OCI-LY7 (cell line): Measurements from ENCODE around the gene TRIM13. TPM values are rescaled to one million over a fixed set of nuclear protein-coding genes. Genes with fewer than 3 reads are reported as not detected.

Experiments used
- BruUV-seq: library from RNA; stranded (reverse); fragments of 400-500 nt; replicated peaks from 2 replicates; lab custom pipeline; 2021; lab: Mats Ljungman, UMichigan
- CTCF ChIA-PET: fragments of 300-600 bp; sonication (Branson Sonifier 250); formaldehyde crosslinking; loops from one replicate; lab custom pipeline; 2022; ENCODE audit warnings: antibody characterized with exemption; ENCODE audit not compliant: unreplicated experiment; lab: Charles Lee
- POLR2A ChIA-PET: fragments of 300-600 bp; sonication (Branson Sonifier 250); formaldehyde crosslinking; loops from one replicate; lab custom pipeline; 2022; ENCODE audit warnings: antibody characterized with exemption; lab: Charles Lee
- DNase-seq: peaks from one replicate; pipeline ENCODE4 v3.0.0-alpha.2; 2015; ENCODE audit warnings: low spot score
- H2AFZ ChIP-seq: fragments of 200-600 bp; sonication (generic), shearing (Covaris generic); 2 replicates; pipeline ENCODE4 v1.6.1; 2014; ENCODE audit warnings: mild to moderate bottlenecking, antibody characterized with exemption, low read length, moderate library complexity
- H3K27ac ChIP-seq: fragments of 200-600 bp; sonication (generic); 2 replicates; pipeline ENCODE4 v1.5.1; 2014; ENCODE audit warnings: mixed run types, low read depth, mild to moderate bottlenecking, moderate library complexity, low read length, inconsistent platforms; ENCODE audit not compliant: poor library complexity, severe bottlenecking
- H3K36me3 ChIP-seq: fragments of 200-600 bp; sonication (generic); 2 replicates; pipeline ENCODE4 v1.6.1; 2014; ENCODE audit warnings: mild to moderate bottlenecking, antibody characterized with exemption, low read length, moderate library complexity, mixed read lengths; ENCODE audit not compliant: insufficient read depth
- H3K4me1 ChIP-seq: fragments of 200-600 bp; sonication (generic); 2 replicates; pipeline ENCODE4 v1.5.1; 2014; ENCODE audit warnings: mild to moderate bottlenecking, low read length; ENCODE audit not compliant: insufficient read depth, poor library complexity, severe bottlenecking
- H3K4me2 ChIP-seq: fragments of 200-600 bp; sonication (generic); 2 replicates; pipeline ENCODE4 v1.6.1; 2014; ENCODE audit warnings: mild to moderate bottlenecking, low read length
- H3K4me3 ChIP-seq: fragments of 200-600 bp; sonication (generic); 2 replicates; pipeline ENCODE4 v1.5.1; 2014; ENCODE audit warnings: mild to moderate bottlenecking, low read depth, low read length; ENCODE audit not compliant: poor library complexity, severe bottlenecking
- H3K79me2 ChIP-seq: fragments of 200-600 bp; sonication (generic); 2 replicates; pipeline ENCODE4 v1.6.1; 2016; ENCODE audit warnings: low read depth, mild to moderate bottlenecking, low read length, moderate library complexity, mixed read lengths; ENCODE audit not compliant: insufficient read depth
- H3K9me2 ChIP-seq: fragments of 200-600 bp; sonication (generic); 2 replicates; pipeline ENCODE4 v1.6.1; 2016; ENCODE audit warnings: mild to moderate bottlenecking, low read length, mixed read lengths; ENCODE audit not compliant: insufficient read depth
- H3K9me3 ChIP-seq: fragments of 200-600 bp; sonication (generic); 2 replicates; pipeline ENCODE4 v1.6.1; 2014; ENCODE audit warnings: mild to moderate bottlenecking, mixed run types, low read length, mixed read lengths
- H4K20me1 ChIP-seq: fragments of 200-600 bp; sonication (generic); 2 replicates; pipeline ENCODE4 v1.6.1; 2014; ENCODE audit warnings: mild to moderate bottlenecking, antibody characterized with exemption, low read length, moderate library complexity, mixed read lengths; ENCODE audit not compliant: insufficient read depth
- EZH2phosphoT487 ChIP-seq: fragments of 200-600 bp; sonication (generic); IDR thresholded peaks from 2 replicates; pipeline ENCODE4 v1.6.1; 2018; ENCODE audit warnings: low read depth, borderline replicate concordance, mild to moderate bottlenecking, mixed run types, antibody characterized with exemption, low read length, moderate library complexity, mixed read lengths
- intact Hi-C: fragments of 100-400 bp; cut with micrococcal nuclease; formaldehyde crosslinking; loops from one replicate; pipeline ENCODE4 v1.10.0; 2022; ENCODE audit not compliant: unreplicated experiment
- total RNA-seq, 2 experiments: library from RNA; depleted of rRNA in 1 of 2; stranded (reverse); fragments of >200 nt in 1 of 2; shearing (Covaris generic) in 1 of 2; gene quantifications; 2 replicates each; pipeline ENCODE4 v1.2.3, GENCODE V29; 2014 to 2022
- TF ChIP-seq, protein P1 (sequence below): fragments of 200-600 bp; sonication (generic); conservative IDR thresholded peaks from 2 replicates; pipeline ENCODE4 v1.5.1; 2014; ENCODE audit warnings: mild to moderate bottlenecking, antibody characterized with exemption, low read length, moderate library complexity, mixed read lengths

Gene TRIM13
- total RNA-seq, 2 experiments from 2014 or later, result 12.5 to 13.8 TPM

DNA sequence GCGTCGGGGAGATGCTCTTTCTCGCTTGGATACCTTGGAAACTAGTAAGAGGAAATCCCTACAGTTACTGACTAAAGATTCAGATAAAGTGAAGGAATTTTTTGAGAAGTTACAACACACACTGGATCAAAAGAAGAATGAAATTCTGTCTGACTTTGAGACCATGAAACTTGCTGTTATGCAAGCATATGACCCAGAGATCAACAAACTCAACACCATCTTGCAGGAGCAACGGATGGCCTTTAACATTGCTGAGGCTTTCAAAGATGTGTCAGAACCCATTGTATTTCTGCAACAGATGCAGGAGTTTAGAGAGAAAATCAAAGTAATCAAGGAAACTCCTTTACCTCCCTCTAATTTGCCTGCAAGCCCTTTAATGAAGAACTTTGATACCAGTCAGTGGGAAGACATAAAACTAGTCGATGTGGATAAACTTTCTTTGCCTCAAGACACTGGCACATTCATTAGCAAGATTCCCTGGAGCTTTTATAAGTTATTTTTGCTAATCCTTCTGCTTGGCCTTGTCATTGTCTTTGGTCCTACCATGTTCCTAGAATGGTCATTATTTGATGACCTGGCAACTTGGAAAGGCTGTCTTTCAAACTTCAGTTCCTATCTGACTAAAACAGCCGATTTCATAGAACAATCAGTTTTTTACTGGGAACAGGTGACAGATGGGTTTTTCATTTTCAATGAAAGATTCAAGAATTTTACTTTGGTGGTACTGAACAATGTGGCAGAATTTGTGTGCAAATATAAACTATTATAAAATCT lies 15.7 kb downstream of the TRIM13 start:
- H2AFZ ChIP-seq, result no peak overlapping the region
- no peak overlapping the region for H3K4me2 ChIP-seq
- CTCF ChIA-PET, result no interaction called here
- intact Hi-C loops, result no loop called here
- POLR2A ChIA-PET, result interaction anchor here (0.7 to 1.1 kb wide), 3 partner anchors 7 to 461 kb away, joined by 3 read pairs; no protein-coding TSS in a partner anchor
- H3K4me1 ChIP-seq, result no peaks in the 10 kb centered on the region
- peaks cover 8% of the 10 kb centered on the region; the same call in 1 of the 2 replicates for H3K79me2 ChIP-seq
- no peaks in the 10 kb centered on the region for H4K20me1 ChIP-seq
- H3K9me2 ChIP-seq, result no peaks in the 10 kb centered on the region
- H3K4me3 ChIP-seq, result no peak overlapping the region
- TF ChIP-seq, protein P1, sequence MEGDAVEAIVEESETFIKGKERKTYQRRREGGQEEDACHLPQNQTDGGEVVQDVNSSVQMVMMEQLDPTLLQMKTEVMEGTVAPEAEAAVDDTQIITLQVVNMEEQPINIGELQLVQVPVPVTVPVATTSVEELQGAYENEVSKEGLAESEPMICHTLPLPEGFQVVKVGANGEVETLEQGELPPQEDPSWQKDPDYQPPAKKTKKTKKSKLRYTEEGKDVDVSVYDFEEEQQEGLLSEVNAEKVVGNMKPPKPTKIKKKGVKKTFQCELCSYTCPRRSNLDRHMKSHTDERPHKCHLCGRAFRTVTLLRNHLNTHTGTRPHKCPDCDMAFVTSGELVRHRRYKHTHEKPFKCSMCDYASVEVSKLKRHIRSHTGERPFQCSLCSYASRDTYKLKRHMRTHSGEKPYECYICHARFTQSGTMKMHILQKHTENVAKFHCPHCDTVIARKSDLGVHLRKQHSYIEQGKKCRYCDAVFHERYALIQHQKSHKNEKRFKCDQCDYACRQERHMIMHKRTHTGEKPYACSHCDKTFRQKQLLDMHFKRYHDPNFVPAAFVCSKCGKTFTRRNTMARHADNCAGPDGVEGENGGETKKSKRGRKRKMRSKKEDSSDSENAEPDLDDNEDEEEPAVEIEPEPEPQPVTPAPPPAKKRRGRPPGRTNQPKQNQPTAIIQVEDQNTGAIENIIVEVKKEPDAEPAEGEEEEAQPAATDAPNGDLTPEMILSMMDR, result no peak
- TF ChIP-seq EZH2phosphoT487, result no peak
- H3K9me3 ChIP-seq, result no peaks in the 10 kb centered on the region
- H3K36me3 ChIP-seq, result peaks cover 94% of the 10 kb centered on the region
- BruUV-seq, result TSS peak; percentile 56
- DNase-seq, result no peak
- H3K27ac ChIP-seq, result no peak overlapping the region

DNA sequence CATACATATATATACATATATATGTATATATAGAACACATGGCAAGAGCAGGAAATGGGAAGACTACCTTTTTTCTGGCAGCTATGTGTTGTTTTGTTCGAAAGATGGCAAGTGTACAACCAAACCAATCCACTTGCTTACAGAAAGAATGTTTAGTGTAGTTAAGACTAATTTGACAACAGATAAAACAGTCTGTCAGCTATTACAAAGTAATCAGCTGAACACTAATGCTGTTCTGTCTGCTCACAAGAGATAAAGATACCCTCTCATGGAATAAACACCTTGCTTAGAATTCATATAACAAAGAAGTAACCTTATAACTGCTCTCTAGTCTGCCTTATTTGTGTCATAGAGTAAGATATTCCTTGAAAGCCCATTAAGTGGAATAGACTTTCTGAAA lies 17.5 kb downstream of the TRIM13 start:
- H3K36me3 ChIP-seq, result peaks cover 89% of the 10 kb centered on the region
- H4K20me1 ChIP-seq, result no peaks in the 10 kb centered on the region
- CTCF ChIA-PET, result no interaction called here
- H2AFZ ChIP-seq, result no peak overlapping the region
- no peaks in the 10 kb centered on the region for H3K4me1 ChIP-seq
- no peak for DNase-seq
- no peak overlapping the region for H3K4me3 ChIP-seq
- no TSS peak for BruUV-seq
- H3K27ac ChIP-seq, result no peak overlapping the region
- H3K79me2 ChIP-seq, result no peaks in the 10 kb centered on the region; the same call in 1 of the 2 replicates
- TF ChIP-seq, protein P1, result no peak
- TF ChIP-seq EZH2phosphoT487, result no peak
- POLR2A ChIA-PET, result no interaction called here
- intact Hi-C loops, result no loop called here
- H3K9me2 ChIP-seq, result no peaks in the 10 kb centered on the region
- H3K4me2 ChIP-seq, result no peak overlapping the region
- H3K9me3 ChIP-seq, result no peaks in the 10 kb centered on the region

DNA sequence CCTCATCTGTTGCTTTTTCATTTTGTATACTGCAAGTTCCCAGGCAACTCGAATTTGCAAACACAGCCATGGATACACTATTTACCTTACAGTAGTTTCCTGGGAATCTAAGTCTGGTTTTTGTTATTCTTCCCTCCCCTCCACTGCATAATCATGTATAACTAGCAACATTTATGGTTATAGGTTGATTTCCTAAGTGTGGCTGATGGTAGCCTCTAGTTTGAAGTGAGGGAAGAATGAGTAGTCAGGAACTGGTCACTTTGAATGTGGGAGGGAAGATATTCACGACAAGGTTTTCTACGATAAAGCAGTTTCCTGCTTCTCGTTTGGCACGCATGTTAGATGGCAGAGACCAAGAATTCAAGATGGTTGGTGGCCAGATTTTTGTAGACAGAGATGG lies 18.4 kb downstream of the TRIM13 start, which contains the start of gene KCNRG:
Gene KCNRG, plus strand, starts transcription at position 187 of the 400 bp plus-strand sequence. Its CDS starts 50 bp downstream, at position 237.
- ChIA-PET POLR2A (no interaction called here), CTCF (no interaction called here)
- H4K20me1 ChIP-seq, result no peaks in the 10 kb centered on the region
- no peak within 1 kb of the TSS for H3K4me2 ChIP-seq
- H3K9me3 ChIP-seq, result no peaks in the 10 kb centered on the region
- no peaks in the 10 kb centered on the region for H3K4me1 ChIP-seq
- no peaks in the 10 kb centered on the region; the same call in 1 of the 2 replicates for H3K79me2 ChIP-seq
- no peak within 1 kb of the TSS for H3K27ac ChIP-seq
- H2AFZ ChIP-seq, result no peak within 1 kb of the TSS
- intact Hi-C loops, result no loop called here
- DNase-seq, result no peak
- H3K9me2 ChIP-seq, result no peaks in the 10 kb centered on the region
- H3K36me3 ChIP-seq, result peaks cover 89% of the 10 kb centered on the region
- no peak within 1 kb of the TSS for H3K4me3 ChIP-seq
- no peak for TF ChIP-seq EZH2phosphoT487
- TF ChIP-seq, protein P1, result no peak
- TSS peak; percentile 1 for BruUV-seq
